Left lung (tissue), 10 donors: ENCODE measurements around the gene ACTL6B. TPM values are rescaled to one million over a fixed set of nuclear protein-coding genes. Genes with fewer than 3 reads are reported as not detected.

ENCODE experiments used
- ATAC-seq: fragments of 200-7000 bp; cut with Tn5 transposase; one replicate; pipeline ENCODE4 v1.9.1; 2020; ENCODE audit warnings: moderate library complexity
- DNase-seq, 4 donors: peaks; one replicate each; pipeline ENCODE4 v3.0.0-alpha.2; 2013 to 2020
- H3K27ac ChIP-seq, 2 donors: fragments of 200-600 bp; sonication (generic) in 1 of 2; one replicate each; pipeline versions ENCODE4 v1.5.0 to v1.8.0; 2020 to 2021
- H3K27me3 ChIP-seq, 2 donors: fragments of 200-600 bp; sonication (generic) in 1 of 2; one replicate each; pipeline versions ENCODE4 v1.5.0 to v1.8.0; 2020 to 2021
- H3K36me3 ChIP-seq, 2 donors: fragments of 200-600 bp; sonication (generic) in 1 of 2; one replicate each; pipeline versions ENCODE4 v1.5.0 to v1.8.0; 2020 to 2021
- H3K4me1 ChIP-seq, 2 donors: fragments of 200-600 bp; one replicate each; pipeline ENCODE4 v1.8.0; 2021
- H3K4me3 ChIP-seq, 2 donors: fragments of 200-600 bp; sonication (generic) in 1 of 2; one replicate each; pipeline versions ENCODE4 v1.5.0 to v1.8.0; 2020 to 2021; ENCODE audit warnings: mild to moderate bottlenecking in 1 of 2
- H3K9me3 ChIP-seq, 2 donors: fragments of 200-600 bp; sonication (generic) in 1 of 2; one replicate each; pipeline versions ENCODE4 v1.5.0 to v1.8.0; 2020 to 2021
- intact Hi-C, 2 donors: fragments of 100-400 bp; cut with DNase I; formaldehyde crosslinking; loops; one replicate each; pipeline versions ENCODE4 v1.11.2 to v1.14.2; 2022
- polyA plus RNA-seq, 6 donors: library from polyadenylated mRNA; unstranded; fragments of 120-200 nt; gene quantifications; one replicate each; pipeline ENCODE4 v1.2.1, GENCODE V29; 2013; ENCODE audit not compliant: insufficient read length in 6 of 6
- total RNA-seq, 2 donors: library from RNA; stranded (reverse); fragmentation: NEBNext Ultra II Directional; extraction: Animal tissue kit (Norgen Biotek cat#: 25700); gene quantifications; one replicate each; pipeline ENCODE4 v1.2.1, GENCODE V29; 2021
- TF ChIP-seq, protein P1 (sequence below), 2 donors: fragments of 200-600 bp; sonication (generic) in 1 of 2; IDR thresholded peaks; one replicate each; pipeline versions ENCODE4 v1.5.0 to v1.8.0; 2021; ENCODE audit warnings: antibody characterized with exemption in 2 of 2
- donor health status: DM: no; HTN: yes; CAD: no.
- donor health status: DM: no; HTN: no; CAD: no.

Gene ACTL6B
- total and polyA plus RNA-seq, 8 donors, result 0.17 to 0.20 TPM; not detected in 6

- Histone ChIP-seq H3K27me3 (no peaks in the 10 kb centered on the region), H3K36me3 (peaks cover 0 to 99% of the 10 kb centered on the region in 2 donors), H3K4me3 (no peak overlapping the region), H3K27ac (no peak overlapping the region), H3K9me3 (no peaks in the 10 kb centered on the region), H3K4me1 (peaks cover 0 to 19% of the 10 kb centered on the region in 2 donors)
- intact Hi-C loops, result loop anchor here in 1 of 2 donors (10.0 kb wide), 1 partner anchor 209 kb away; the partner anchor contains the start of gene TSC22D4
- TF ChIP-seq, protein P1, sequence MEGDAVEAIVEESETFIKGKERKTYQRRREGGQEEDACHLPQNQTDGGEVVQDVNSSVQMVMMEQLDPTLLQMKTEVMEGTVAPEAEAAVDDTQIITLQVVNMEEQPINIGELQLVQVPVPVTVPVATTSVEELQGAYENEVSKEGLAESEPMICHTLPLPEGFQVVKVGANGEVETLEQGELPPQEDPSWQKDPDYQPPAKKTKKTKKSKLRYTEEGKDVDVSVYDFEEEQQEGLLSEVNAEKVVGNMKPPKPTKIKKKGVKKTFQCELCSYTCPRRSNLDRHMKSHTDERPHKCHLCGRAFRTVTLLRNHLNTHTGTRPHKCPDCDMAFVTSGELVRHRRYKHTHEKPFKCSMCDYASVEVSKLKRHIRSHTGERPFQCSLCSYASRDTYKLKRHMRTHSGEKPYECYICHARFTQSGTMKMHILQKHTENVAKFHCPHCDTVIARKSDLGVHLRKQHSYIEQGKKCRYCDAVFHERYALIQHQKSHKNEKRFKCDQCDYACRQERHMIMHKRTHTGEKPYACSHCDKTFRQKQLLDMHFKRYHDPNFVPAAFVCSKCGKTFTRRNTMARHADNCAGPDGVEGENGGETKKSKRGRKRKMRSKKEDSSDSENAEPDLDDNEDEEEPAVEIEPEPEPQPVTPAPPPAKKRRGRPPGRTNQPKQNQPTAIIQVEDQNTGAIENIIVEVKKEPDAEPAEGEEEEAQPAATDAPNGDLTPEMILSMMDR (IDR thresholded peaks at IDR 0.05), result no peak
- ATAC-seq (no peak), DNase-seq (peak in 1 of 4 donors; percentile 69)
These were observed 27.6 kb upstream of the ACTL6B start for GRCh38 chr7:100683659-100684533.

- Histone ChIP-seq H3K4me1 (peaks cover 0 to 27% of the 10 kb centered on the region in 2 donors), H3K4me3 (no peak overlapping the region), H3K27ac (no peak overlapping the region), H3K9me3 (no peaks in the 10 kb centered on the region), H3K36me3 (peaks cover 0 to 100% of the 10 kb centered on the region in 2 donors), H3K27me3 (no peaks in the 10 kb centered on the region)
- intact Hi-C loops, result loop anchor here in 1 of 2 donors (10.0 kb wide), 1 partner anchor 208 kb away; the partner anchor contains the start of gene TSC22D4
- TF ChIP-seq, protein P1 (IDR thresholded peaks at IDR 0.05), result no peak
- peak in 1 of 4 donors; percentile 77 for DNase-seq
- ATAC-seq, result no peak
These were observed 26.9 kb upstream of the ACTL6B start for GRCh38 chr7:100682991-100683658.

GRCh38 chr7:100682228-100682741 lies 26.0 kb upstream of the ACTL6B start:
- TF ChIP-seq, protein P1 (IDR thresholded peaks at IDR 0.05), result no peak
- Histone ChIP-seq H3K36me3 (peaks cover 0 to 100% of the 10 kb centered on the region in 2 donors), H3K4me1 (peaks cover 0 to 35% of the 10 kb centered on the region in 2 donors), H3K9me3 (no peaks in the 10 kb centered on the region), H3K27me3 (no peaks in the 10 kb centered on the region), H3K27ac (no peak overlapping the region), H3K4me3 (no peak overlapping the region)
- intact Hi-C loops, result loop anchor here in 1 of 2 donors (10.0 kb wide), 1 partner anchor 207 kb away; the partner anchor contains the start of gene TSC22D4
- no peak for ATAC-seq
- DNase-seq, result peak in 1 of 4 donors; percentile 81

GRCh38 chr7:100681491-100682227 lies 25.4 kb upstream of the ACTL6B start:
- H3K4me1 ChIP-seq, result peaks cover 0 to 41% of the 10 kb centered on the region in 2 donors
- TF ChIP-seq, protein P1 (IDR thresholded peaks at IDR 0.05), result no peak
- no peak overlapping the region for H3K4me3 ChIP-seq
- DNase-seq (no peak), ATAC-seq (no peak)
- H3K27me3 ChIP-seq, result no peaks in the 10 kb centered on the region
- H3K9me3 ChIP-seq, result no peaks in the 10 kb centered on the region
- intact Hi-C loops, result loop anchor here in 1 of 2 donors (10.0 kb wide), 1 partner anchor 207 kb away; the partner anchor contains the start of gene TSC22D4
- no peak overlapping the region for H3K27ac ChIP-seq
- peaks cover 0 to 100% of the 10 kb centered on the region in 2 donors for H3K36me3 ChIP-seq
